Measurements from ENCODE around the gene PADI3.
"Not testable (repeated sequence)": the region's sequence is repeated elsewhere in the genome, so short reads cannot be mapped to it uniquely, and the experiment has no call there.

The PADI3 gene

GRCh38 chr1:17215545-17215890 lies 33.4 kb upstream of the PADI3 start:
- DNase-seq = no peak

GRCh38 chr1:17216078-17216477 lies 32.8 kb upstream of the PADI3 start:
- no peak for DNase-seq

GRCh38 chr1:17217607-17218006 lies 31.3 kb upstream of the PADI3 start:
- DNase-seq = no peak

- no peak for DNase-seq
Measured at GRCh38 chr1:17218939-17219338, 30.0 kb upstream of the PADI3 start.

- no peak for DNase-seq
Measured at GRCh38 chr1:17220287-17220686, 28.6 kb upstream of the PADI3 start.

GRCh38 chr1:17222557-17222956 lies 26.3 kb upstream of the PADI3 start:
- DNase-seq = no peak

- DNase-seq = no peak
Measured at GRCh38 chr1:17224434-17224833, 24.5 kb upstream of the PADI3 start.

- no peak for DNase-seq
Measured at GRCh38 chr1:17225140-17225539, 23.8 kb upstream of the PADI3 start.

GRCh38 chr1:17227358-17227915 lies 21.5 kb upstream of the PADI3 start:
- no peak for DNase-seq

GRCh38 chr1:17228619-17229018 lies 20.3 kb upstream of the PADI3 start:
- no peak for DNase-seq

DNA sequence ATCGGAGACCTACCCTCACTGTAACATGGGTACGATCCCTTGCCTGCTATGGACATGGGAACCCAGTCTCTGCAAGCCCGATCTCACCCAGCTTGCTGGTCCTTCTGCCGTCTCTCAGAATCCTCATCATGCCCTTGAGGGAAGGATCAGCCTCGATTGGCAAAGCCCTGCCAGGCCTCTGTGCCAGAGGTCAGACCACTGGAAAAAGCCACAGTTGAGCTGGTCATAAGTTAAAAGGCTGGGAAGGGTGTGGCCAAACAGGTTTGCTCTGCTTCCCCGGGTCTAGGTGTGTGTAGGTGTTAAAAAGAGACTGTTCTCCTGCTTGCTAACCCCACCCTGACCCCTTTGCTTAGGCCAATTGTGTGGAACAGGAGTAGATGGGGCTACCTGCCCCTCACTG lies 19.5 kb upstream of the PADI3 start:
- no peak for DNase-seq

DNA sequence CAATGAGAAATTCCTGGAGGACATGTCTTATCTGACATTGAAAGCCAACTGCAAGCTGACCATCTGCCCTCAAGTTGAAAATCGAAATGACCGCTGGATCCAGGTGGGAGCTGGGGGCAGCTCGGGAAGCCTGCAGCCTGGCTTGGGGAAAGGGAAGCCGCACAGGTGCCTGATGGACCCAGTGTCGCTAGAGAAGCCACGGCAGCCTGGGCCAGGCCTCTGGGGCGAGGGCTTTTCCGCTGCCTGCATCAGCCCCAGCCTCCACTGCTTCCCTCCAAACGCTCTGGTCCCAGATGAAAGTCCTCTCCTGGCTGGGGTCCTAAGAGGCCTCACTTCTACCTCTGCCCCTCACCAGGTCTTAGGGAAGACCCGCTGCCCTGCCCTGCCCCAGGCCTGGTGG lies 18.8 kb upstream of the PADI3 start:
- DNase-seq = no peak

GRCh38 chr1:17230671-17231310 lies 18.1 kb upstream of the PADI3 start:
- DNase-seq = no peak

GRCh38 chr1:17232759-17233661 lies 15.9 kb upstream of the PADI3 start:
- no peak for DNase-seq

DNA sequence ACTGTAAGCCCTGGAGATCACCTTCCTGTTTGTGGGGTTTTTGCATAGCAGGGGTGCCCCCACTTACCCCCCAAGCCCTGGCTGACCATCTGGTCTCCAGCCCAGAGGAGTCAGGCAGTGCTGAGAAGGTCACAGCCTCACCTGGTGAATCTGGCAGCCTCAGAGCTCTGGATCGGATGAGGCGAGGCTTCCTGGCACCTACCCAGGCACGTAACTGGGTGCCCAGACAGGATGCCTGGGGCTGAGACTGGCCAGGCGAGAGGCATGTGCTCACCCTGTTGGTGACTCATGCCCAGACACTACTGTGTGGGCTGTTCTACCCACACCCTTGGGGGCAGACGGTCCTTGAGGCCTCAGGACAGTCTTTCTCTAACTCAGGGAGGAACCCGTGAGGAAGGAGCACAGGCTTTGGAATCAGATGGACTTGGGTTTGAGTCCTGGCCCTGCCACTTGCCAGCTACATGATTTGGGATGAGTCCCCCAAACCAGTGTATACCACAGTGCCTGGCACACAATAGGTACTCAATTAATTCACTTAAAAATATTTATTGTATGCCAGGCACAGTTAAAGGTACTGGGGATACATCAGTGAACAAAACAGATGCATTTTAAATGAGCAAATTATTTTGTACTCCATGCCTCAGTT lies 15.1 kb upstream of the PADI3 start:
- DNase-seq = no peak

DNA sequence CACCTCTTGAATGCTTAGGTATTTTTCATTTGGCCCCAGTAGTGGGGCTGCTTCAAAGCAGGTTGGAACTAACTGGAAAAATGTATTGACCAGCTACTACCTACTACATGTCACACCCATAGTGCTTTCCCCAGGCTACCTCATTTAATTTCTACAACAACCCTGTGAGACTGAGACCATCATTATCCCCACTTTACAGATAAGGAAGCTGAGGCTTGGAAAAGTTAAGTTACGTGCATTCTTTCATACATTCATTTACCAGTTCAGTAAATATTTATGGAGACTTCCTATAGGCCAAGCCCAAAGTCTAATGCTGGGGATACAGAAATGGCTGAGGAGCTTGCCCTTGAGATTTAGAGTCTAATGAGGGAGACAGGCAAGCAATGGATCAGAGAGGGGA lies 14.5 kb upstream of the PADI3 start:
- DNase-seq = no peak

DNA sequence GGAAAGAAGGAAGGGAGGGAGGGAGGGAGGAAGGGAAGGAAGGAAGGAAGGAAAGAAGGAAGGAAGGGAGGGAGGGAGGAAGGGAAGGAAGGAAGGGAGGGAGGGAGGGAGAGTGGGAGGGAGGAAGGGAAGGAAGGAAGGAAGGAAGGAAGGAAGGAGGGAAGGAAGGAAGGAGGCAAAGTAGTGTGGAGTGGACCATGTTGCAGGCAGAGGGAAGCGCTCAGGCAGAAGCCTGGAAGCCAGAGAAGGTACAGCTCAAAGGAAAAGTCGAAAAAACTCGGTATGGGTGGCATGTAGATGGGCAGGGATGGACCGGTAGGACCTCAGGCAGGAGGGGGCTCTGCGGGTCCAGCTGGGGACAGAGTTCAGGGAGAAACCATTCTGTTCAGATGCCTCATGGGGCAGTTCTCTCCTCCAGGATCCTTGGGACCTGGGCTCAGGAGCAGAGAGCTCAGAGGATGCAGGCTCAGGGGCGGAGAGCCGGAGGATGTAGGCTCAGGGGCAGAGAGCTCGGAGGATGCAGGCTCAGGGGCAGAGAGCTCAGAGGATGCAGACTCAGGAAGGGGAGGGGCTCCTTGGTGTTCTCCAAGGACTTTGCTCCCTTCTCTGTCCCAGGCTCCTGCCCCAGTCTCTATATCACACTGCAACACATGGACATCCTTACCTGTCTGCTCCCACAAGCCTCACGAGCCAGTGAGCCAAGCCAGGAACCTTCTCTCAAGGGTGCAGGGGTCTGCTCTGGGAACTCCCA lies 13.6 kb upstream of the PADI3 start:
- DNase-seq = no peak

DNA sequence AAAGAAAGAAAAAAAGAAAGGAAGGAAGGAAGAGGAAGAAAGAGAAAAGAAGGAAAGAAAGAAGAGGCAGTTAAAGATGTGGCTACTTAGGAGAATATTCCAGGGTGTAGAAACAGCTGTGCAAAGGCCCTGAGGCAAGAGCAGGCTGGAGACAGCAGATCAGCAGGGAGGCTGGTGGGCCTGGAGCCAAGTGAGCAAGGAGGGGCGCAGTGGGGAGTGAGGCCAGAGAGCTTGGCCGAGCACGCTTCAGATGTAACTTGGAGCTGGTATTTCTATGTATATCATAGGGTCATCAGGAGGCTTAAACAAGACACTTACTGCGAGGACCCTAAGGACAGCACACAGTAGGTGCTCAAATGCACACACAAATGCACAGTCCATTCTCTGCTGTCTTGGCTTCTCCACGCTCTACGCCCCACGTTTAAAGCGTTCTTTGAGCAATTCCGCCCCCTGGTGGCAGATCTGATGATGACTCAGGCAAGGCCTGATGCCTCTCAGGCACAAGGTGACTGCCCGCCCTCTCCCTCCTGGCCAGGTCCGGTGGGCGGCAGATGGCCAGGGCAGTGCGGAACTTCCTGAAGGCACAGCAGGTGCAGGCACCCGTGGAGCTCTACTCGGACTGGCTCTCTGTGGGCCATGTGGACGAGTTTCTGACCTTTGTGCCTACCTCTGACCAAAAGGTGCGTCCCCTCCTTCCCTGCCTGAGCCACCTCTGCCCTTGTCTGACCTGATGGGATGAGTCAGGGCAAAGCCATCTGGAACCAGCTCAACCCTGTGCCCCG lies 11.9 kb upstream of the PADI3 start:
- DNase-seq = peak in 1 of 2 experiments; percentile 55

DNA sequence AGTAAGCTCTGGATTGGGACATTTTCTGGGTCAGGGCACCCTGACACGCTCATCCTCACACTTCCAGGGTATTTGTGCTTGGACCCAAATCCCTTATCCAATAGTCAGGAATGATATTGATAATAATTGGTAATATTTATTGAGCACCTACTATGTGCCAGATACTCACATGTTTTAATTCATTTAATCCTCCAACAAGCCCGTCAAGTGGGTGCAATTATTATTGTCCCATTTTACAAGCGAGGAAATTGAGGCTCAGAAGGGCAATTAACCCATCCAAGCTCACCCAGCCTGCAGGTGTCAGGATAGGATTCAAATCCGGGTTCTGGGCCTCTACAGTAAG lies 11.4 kb upstream of the PADI3 start:
- DNase-seq = no peak

- no peak for DNase-seq
Measured at GRCh38 chr1:17239420-17239819, 9.5 kb upstream of the PADI3 start.

DNA sequence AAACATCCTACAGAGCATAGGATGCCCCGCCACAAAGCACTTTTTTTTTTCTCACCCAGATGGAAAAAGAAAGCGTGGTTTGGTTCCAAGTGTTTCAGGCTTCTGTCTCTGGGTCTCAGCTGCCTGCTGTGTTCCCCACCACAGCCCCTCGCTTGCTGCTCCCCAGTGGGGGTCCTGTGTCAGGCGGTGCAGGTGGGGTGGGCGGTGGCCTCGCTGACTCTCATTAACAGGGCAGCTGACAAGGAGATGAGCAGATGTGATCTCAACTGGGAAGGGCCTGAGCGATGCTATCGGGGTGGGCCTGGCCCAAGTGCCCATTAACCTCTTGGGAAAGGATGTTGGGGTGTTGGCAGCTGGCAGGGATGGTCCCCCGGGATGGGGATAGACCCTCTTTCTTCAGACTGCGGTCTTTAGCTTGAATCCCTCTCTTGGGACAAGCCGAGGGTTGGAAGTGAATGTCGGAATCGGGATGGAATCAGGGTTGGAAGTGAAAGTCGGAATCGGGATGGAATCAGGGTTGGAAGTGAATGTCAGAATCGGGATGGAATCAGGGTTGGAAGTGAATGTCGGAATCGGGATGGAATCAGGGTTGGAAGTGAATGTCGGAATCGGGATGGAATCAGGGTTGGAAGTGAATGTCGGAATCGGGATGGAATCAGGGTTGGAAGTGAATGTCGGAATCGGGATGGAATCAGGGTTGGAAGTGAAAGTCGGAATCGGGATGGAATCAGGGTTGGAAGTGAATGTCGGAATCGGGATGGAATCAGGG lies 7.7 kb upstream of the PADI3 start:
- DNase-seq = not testable (repeated sequence)

- DNase-seq = not testable (repeated sequence)
Measured at GRCh38 chr1:17241780-17242074, 7.2 kb upstream of the PADI3 start.
